Fibroblast of pulmonary artery (primary cell): ENCODE results near the gene CEP350.

ENCODE experiments used
- DNase-seq: peaks from one replicate; pipeline ENCODE4 v3.0.0-alpha.2; 2010; ENCODE audit warnings: low read depth
- H3K4me3 ChIP-seq: replicated peaks from 2 replicates; pipeline ENCODE4 v1.5.1; 2011; ENCODE audit warnings: low read depth, mild to moderate bottlenecking, control low read depth, low read length, moderate library complexity
- TF ChIP-seq, protein P1 (sequence below): IDR thresholded peaks from 2 replicates; pipeline ENCODE4 v1.5.1; 2011; ENCODE audit warnings: mild to moderate bottlenecking, control low read depth, low read length, inconsistent platforms; ENCODE audit errors: missing control alignments

CEP350 gene

DNA sequence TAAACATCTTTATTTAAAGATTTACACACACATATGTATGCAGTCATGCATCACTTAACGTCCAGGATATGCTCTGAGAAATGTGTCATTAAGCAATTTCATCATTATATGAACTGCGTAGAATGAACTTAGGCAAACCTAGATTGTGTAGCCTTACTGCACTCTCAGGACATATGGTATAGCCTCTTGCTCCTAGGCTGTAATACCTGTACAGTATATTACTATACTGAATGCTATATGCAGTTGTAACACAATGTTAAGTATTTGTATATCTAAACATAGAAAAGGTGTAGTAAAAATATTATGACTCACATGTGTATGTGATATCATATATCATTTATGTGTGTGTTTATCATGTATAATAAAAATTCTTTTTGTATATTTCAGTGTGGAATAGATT lies 126.9 kb downstream of the CEP350 start:
- TF ChIP-seq, protein P1, sequence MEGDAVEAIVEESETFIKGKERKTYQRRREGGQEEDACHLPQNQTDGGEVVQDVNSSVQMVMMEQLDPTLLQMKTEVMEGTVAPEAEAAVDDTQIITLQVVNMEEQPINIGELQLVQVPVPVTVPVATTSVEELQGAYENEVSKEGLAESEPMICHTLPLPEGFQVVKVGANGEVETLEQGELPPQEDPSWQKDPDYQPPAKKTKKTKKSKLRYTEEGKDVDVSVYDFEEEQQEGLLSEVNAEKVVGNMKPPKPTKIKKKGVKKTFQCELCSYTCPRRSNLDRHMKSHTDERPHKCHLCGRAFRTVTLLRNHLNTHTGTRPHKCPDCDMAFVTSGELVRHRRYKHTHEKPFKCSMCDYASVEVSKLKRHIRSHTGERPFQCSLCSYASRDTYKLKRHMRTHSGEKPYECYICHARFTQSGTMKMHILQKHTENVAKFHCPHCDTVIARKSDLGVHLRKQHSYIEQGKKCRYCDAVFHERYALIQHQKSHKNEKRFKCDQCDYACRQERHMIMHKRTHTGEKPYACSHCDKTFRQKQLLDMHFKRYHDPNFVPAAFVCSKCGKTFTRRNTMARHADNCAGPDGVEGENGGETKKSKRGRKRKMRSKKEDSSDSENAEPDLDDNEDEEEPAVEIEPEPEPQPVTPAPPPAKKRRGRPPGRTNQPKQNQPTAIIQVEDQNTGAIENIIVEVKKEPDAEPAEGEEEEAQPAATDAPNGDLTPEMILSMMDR, result no peak
- DNase-seq, result no peak
- no peak overlapping the region for H3K4me3 ChIP-seq

DNA sequence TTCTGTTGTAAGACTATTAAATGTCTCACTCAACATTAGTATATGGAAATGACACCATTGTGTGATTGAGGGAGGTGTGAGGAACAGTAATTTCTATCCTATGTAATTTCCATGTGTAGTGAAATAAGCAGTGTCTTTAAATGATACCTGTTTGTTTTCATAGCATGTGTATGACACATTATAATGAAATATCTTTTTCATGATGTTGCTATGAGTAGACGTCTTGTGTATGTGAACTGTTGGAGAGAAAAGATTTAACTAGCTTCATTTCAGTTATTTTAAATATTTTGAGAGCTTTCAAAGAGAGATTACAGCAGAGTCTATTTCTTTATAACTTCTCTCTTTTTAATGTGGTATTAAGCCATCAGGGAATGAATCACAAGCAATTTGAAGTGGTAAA lies 128.6 kb downstream of the CEP350 start:
- TF ChIP-seq, protein P1, result no peak
- H3K4me3 ChIP-seq, result no peak overlapping the region
- DNase-seq, result no peak

DNA sequence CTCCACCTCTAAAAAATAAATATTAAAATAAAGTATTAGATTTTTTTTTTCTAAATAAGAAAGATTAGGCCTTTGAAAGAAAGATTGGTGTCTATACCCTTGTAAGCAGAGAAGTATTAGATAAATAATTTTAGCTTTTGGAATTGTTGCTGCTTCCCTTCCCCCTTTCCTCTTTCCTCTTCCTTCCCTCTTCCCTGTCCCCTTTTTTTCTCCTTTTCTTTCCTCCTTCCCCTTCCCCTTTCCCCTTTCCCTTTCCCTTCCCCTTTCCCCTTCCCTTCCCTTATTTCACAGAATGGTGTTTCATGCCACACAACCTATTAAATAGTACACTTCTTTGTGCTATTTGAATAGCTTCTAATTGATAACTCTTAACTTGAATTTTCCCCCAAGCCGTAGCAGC lies 130.3 kb downstream of the CEP350 start:
- H3K4me3 ChIP-seq, result no peak overlapping the region
- TF ChIP-seq, protein P1, result no peak
- no peak for DNase-seq

DNA sequence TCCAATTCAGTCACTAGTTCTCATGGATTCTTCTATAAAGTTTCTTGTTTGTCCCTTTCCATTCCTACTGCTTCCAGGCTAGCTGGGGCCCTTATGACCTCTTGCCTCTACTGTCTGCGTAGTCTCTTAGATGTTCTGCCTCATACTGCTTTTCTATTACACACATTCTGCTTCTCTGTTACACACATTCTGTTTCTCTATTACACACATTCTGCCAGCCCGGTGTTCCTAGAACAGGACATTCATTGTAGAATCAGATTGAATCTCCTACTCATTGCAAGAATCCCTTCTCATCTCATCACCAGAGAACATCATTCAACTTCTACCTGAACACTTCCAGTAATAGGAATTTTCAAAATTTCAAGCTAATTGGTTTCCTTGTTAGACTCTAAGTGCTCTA lies 130.7 kb downstream of the CEP350 start:
- DNase-seq, result no peak
- TF ChIP-seq, protein P1, result no peak
- H3K4me3 ChIP-seq, result no peak overlapping the region

DNA sequence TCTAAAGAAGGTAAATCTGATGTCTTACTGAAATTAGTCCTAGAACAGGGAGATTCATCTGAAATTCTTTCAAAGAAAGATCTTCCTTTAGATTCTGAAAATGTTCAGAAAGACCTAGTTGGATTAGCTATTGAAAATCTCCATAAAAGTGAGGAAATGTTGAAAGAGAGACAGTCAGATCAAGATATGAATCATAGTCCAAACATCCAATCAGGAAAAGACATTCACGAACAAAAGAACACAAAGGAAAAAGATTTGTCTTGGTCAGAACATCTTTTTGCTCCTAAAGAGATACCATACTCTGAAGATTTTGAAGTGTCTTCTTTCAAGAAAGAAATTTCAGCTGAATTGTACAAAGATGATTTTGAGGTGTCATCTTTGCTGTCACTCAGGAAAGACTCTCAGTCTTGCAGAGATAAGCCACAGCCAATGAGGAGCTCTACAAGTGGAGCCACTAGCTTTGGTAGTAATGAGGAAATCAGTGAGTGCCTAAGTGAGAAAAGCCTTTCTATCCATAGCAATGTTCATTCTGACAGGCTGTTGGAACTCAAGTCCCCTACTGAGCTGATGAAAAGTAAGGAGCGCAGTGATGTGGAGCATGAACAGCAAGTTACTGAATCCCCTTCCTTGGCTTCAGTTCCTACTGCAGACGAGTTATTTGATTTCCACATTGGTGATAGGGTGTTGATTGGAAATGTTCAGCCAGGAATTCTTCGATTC lies 138.5 kb downstream of the CEP350 start:
- H3K4me3 ChIP-seq, result no peak overlapping the region

DNA sequence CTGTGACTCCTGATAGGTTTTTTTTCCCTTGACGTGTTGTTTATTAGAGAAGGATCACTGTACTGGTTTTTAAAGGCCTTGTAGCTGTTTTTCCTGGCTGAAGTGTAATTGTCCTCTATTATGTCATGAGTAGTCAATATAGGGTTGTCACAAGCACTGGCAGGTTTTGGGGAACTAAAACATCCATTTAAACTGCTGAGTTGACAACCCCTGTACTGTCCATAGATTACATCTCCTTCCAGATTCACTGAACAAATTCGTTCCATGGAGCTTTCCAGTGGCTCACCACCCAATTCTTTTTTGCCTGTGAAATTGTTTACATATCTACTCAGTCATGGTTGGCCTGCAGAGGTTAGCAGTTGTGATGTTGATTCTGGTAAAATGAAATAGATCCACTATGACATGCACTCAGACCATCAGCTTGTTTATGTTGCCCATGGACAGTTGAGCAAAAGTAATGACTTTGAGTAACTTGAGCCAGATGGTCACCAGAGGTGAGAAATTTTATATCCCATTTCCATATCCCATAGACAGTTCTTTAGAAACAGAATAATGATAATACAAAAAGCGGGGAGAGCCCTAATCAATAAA lies 140.2 kb downstream of the CEP350 start:
- TF ChIP-seq, protein P1, result no peak
- no peak overlapping the region for H3K4me3 ChIP-seq
- DNase-seq, result no peak

More for the DNA sequence above, 138.5 kb downstream of the CEP350 start:
- TF ChIP-seq, protein P1, result no peak
- DNase-seq, result peak; percentile 50
